Large intestine (tissue), 12 donors: Measurements from ENCODE around the gene KRT74. TPM values are rescaled to one million over a fixed set of nuclear protein-coding genes. Genes with fewer than 3 reads are reported as not detected.

Source experiments
- DNase-seq, 2 donors: peaks; one replicate each; pipeline versions ENCODE4 v3.0.0 to v3.0.0-alpha.2; 2013
- H3K27ac ChIP-seq: one replicate; pipeline ENCODE4 v1.5.1; 2013; ENCODE audit warnings: low read length
- H3K27me3 ChIP-seq: 2 replicates; pipeline ENCODE4 v1.6.1; 2013; ENCODE audit warnings: low read length; ENCODE audit not compliant: control insufficient read depth, insufficient read depth
- H3K36me3 ChIP-seq: 2 replicates; pipeline ENCODE4 v1.6.1; 2013; ENCODE audit warnings: low read length; ENCODE audit not compliant: control insufficient read depth, insufficient read depth
- H3K4me1 ChIP-seq: one replicate; pipeline ENCODE4 v1.6.1; 2013; ENCODE audit warnings: low read length; ENCODE audit not compliant: control insufficient read depth, insufficient read depth
- H3K4me3 ChIP-seq: one replicate; pipeline ENCODE4 v1.5.1; 2013; ENCODE audit warnings: low read length
- H3K9me3 ChIP-seq: one replicate; pipeline ENCODE4 v1.6.1; 2013; ENCODE audit warnings: mild to moderate bottlenecking, low read depth, low read length, moderate library complexity; ENCODE audit not compliant: control insufficient read depth
- WGBS: methylation state at CpG from one replicate; pipeline ENCODE4 v1.1.5; 2013; ENCODE audit warnings: low lambda C conversion rate; ENCODE audit not compliant: insufficient coverage; 5-methylcytosine and 5-hydroxymethylcytosine counted together
- long read RNA-seq, 11 donors: transcript quantifications; one replicate each; lab custom pipeline, GENCODE V29; 2026
- polyA plus RNA-seq: library from polyadenylated mRNA; unstranded; fragments of 120-200 nt; gene quantifications from one replicate; pipeline ENCODE4 v1.2.1, GENCODE V29; 2013

The KRT74 gene
- not detected for polyA plus RNA-seq
- long read RNA-seq, donor 1 = 0 reads
- long read RNA-seq, donor 2 = 0 reads
- long read RNA-seq, donor 3 = 0 reads
- long read RNA-seq, donor 4 = 0 reads
- long read RNA-seq, donor 5 = 0 reads
- long read RNA-seq, donor 6 = 0 reads
- long read RNA-seq, donor 7 = 0 reads
- long read RNA-seq, donor 8 = 0 reads
- long read RNA-seq, donor 9 = 0 reads
- long read RNA-seq, donor 10 = 0 reads
- long read RNA-seq, donor 11 = 0 reads

DNA sequence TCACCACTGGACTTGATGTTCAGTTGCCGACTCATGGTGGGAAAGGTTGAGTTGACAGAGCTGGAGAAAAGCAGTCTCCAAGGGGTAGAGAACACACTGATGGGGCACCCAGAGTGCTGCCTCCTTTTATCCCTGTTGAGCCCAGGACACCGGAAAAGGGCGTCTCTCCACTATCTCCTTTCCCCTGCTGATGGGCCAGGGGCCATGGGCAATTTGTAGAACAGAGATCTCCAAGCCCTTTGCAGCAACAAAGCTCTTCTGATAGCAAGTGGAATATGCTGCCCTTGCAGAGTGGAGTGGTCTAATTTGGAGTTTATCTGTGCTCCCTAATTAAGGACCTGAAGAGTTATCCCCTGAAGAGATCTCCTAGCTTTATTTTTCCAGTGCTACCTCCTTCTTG is at the start of gene KRT74:
Gene KRT74 (minus strand): TSS at position 101 of the 400 bp plus-strand sequence. CDS start 66 bp downstream, at position 35.
- no peak for DNase-seq
- no CpG with 5 or more reads among the region's 3 CpGs for WGBS
- no peak within 1 kb of the TSS for H3K4me3 ChIP-seq
- H3K9me3 ChIP-seq = no peaks in the 10 kb centered on the region
- peaks cover 13% of the 10 kb centered on the region for H3K27me3 ChIP-seq
- no peak within 1 kb of the TSS for H3K27ac ChIP-seq
- H3K36me3 ChIP-seq = no peaks in the 10 kb centered on the region
- no peaks in the 10 kb centered on the region for H3K4me1 ChIP-seq

- Histone ChIP-seq H3K27me3 (peaks cover 4% of the 10 kb centered on the region), H3K36me3 (no peaks in the 10 kb centered on the region), H3K9me3 (no peaks in the 10 kb centered on the region), H3K27ac (no peak overlapping the region), H3K4me3 (no peak overlapping the region), H3K4me1 (no peaks in the 10 kb centered on the region)
- no peak for DNase-seq
- WGBS = no CpG with 5 or more reads among the region's 5 CpGs
Measured at GRCh38 chr12:52622349-52622748, 48.7 kb upstream of the KRT74 start.

DNA sequence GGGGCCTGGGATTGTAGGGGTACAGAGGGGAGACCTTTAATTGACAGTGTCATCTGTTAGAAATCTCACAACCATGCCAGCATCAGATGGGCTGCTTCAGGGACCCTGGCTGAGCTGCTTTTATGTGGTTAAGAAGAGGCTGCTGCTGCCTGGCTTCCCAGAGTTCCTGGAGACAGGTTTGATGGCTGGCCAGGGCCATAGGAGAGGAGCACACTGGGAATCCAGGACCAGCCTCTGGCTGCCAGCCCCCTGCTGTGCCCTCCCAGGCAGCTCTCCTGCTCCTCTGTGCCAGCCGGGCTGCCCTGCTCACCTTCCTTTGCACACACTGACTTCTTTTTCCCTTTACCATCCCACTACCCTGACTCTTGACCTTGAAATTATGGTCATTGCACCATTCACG is 45.2 kb upstream of the KRT74 start:
- WGBS = no CpG with 5 or more reads among the region's 2 CpGs
- Histone ChIP-seq H3K4me3 (no peak overlapping the region), H3K4me1 (no peaks in the 10 kb centered on the region), H3K9me3 (no peaks in the 10 kb centered on the region), H3K36me3 (no peaks in the 10 kb centered on the region), H3K27ac (no peak overlapping the region), H3K27me3 (peaks cover 13% of the 10 kb centered on the region)
- DNase-seq = no peak

- H3K4me3 ChIP-seq = no peak within 1 kb of the TSS
- H3K27ac ChIP-seq = no peak within 1 kb of the TSS
- peaks cover 13% of the 10 kb centered on the region for H3K27me3 ChIP-seq
- H3K4me1 ChIP-seq = no peaks in the 10 kb centered on the region
- H3K9me3 ChIP-seq = no peaks in the 10 kb centered on the region
- WGBS = no CpG with 5 or more reads among the region's 14 CpGs
- no peak for DNase-seq
- H3K36me3 ChIP-seq = no peaks in the 10 kb centered on the region
Measured at GRCh38 chr12:52618216-52618615, 44.6 kb upstream of the KRT74 start, which contains the start of gene KRT73. Gene KRT73 (minus strand): TSS chr12:52618559. CDS start chr12:52618524, 35 bp downstream.

- no peaks in the 10 kb centered on the region for H3K4me1 ChIP-seq
- no CpG with 5 or more reads among the region's 7 CpGs for WGBS
- H3K27me3 ChIP-seq = peaks cover 13% of the 10 kb centered on the region
- H3K4me3 ChIP-seq = no peak overlapping the region
- DNase-seq = no peak
- no peak overlapping the region for H3K27ac ChIP-seq
- no peaks in the 10 kb centered on the region for H3K9me3 ChIP-seq
- no peaks in the 10 kb centered on the region for H3K36me3 ChIP-seq
Measured at GRCh38 chr12:52617403-52617785, 43.8 kb upstream of the KRT74 start.

DNA sequence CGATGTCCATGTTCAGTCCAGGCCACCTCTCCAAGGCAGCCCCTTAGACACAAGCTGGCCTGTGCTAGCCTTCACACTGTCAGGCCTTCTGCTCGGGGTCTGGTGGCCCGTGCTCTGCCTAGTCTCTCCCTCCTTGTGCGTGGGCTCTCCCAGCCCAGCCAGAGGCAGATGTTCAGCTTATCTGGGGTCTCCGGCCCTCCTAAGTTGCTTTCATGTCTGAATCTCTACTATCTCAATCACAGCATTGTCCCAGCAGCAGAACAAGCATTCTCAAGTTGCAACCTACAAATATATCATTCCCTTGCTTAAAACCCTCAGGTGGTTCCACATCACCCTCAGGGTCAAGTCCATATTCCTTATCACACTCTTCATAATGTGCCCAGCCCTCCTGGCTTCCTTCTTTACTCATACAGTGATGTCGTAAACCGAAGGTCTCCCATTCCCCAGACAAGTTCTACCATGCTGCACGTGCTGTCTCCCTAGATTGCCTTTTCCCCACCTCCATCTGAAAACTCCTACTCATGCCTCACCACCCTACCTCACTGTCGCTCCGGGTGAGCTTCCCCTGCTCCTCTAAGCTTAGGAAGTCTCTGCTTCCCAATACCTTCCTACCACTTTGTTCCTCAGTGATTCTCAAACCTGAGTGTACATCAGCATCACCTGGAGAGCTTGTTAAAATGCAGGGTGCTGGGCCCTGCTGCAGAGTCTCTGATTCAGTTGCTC is 43.2 kb upstream of the KRT74 start:
- peaks cover 13% of the 10 kb centered on the region for H3K27me3 ChIP-seq
- no peaks in the 10 kb centered on the region for H3K4me1 ChIP-seq
- no peak overlapping the region for H3K4me3 ChIP-seq
- 27% methylated on average over 2 of the region's 10 CpGs for WGBS
- H3K27ac ChIP-seq = no peak overlapping the region
- no peaks in the 10 kb centered on the region for H3K9me3 ChIP-seq
- H3K36me3 ChIP-seq = no peaks in the 10 kb centered on the region
- DNase-seq = peak; percentile 22 to 66

DNA sequence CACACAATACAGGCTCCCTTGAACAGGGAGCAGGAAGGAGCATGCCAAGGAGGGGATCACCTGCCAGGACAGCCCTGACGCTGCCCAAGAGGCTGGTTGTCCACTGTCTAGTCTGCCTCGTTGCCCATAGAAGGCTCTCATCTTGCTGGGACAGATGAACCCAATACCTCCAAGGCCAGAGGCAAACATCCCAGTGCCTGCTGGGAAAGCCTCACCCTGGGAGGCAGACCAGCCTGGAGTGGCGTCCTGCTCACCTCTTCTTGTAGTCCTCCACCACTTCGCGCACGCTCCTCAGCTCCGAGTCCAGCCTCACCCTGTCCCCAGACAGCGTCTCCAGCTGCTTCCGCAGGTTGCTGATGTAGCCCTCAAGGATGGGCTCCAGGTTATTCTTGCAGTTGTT is 42.3 kb upstream of the KRT74 start:
- no peak overlapping the region for H3K27ac ChIP-seq
- no peak overlapping the region for H3K4me3 ChIP-seq
- peaks cover 16% of the 10 kb centered on the region for H3K27me3 ChIP-seq
- no peak for DNase-seq
- H3K36me3 ChIP-seq = no peaks in the 10 kb centered on the region
- H3K4me1 ChIP-seq = no peaks in the 10 kb centered on the region
- WGBS = 60% methylated on average over 1 of the region's 9 CpGs
- H3K9me3 ChIP-seq = no peaks in the 10 kb centered on the region

DNA sequence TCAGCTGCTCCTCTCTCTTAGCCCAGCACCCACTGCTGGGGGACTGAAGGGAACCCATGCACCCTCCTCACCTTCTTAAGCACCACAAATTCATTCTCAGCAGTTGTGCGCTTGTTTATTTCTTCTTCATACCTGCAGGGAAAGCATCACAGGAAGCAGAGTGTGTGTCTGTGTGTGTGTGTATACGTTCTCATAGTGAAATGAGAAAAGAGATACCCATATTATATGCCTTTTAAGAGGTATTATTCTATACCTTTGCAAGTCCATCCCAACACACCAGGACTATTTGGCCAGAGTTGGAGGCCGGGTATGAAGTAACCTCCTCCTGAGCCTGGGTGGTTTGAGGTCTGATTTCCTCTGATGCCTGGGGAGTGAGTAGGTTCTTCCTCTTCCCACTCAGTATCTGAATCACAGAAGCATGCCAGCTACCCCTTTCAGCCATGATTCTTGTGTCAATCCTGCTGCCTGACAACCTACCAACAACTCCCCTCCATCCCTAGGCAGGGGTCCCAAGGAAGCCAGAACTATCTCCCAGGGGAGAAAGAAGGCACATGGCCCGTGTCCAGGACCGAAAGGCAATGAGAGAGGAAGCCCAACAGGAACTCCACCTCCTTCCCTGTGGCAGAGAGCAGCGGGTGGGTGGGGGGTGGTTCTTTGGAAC is 41.7 kb upstream of the KRT74 start:
- Histone ChIP-seq H3K36me3 (no peaks in the 10 kb centered on the region), H3K4me3 (no peak overlapping the region), H3K27ac (no peak overlapping the region), H3K4me1 (no peaks in the 10 kb centered on the region), H3K27me3 (peaks cover 21% of the 10 kb centered on the region), H3K9me3 (no peaks in the 10 kb centered on the region)
- DNase-seq = no peak
- WGBS = 80% methylated on average over 1 of the region's 6 CpGs

DNA sequence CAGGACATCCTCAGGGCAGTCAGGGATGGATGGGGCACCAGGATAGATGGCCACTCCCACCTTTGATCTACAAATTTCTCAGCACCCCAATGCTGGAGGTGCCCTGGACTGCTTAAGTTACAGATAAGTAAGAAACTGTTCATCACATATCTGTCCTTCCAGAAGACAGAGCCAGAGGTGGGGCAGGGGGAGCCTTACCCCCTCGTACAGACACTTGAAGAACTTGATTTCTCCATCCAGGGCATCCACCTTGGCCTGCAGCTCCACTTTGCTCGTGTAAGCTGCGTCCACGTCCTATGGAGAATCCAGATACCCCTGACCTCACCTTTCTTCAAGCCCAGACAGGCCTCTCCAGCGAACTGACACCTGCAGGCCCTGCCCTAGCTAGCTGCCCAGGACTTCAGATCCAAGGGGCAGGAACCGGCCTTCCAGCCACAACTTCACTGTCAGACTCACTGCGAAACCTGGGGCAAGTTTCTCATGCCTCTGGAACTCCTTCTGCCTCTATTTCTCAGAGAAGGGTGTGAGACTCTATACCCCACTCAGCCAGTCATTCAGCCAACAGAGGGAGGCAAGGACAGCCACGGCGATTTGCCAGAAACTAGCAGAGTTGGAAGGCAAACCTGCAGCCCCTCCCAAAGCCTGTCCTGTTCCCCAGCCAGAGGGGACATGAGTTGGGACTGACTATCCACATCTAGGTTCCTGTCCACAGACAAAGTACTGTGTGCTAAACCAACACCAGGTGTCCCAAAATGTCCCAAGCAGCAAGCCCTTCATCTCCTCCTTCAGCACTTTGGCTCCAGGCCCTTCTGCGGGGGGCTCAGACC is 41.0 kb upstream of the KRT74 start:
- no peak overlapping the region for H3K27ac ChIP-seq
- no CpG with 5 or more reads among the region's 10 CpGs for WGBS
- H3K9me3 ChIP-seq = no peaks in the 10 kb centered on the region
- H3K4me3 ChIP-seq = no peak overlapping the region
- no peaks in the 10 kb centered on the region for H3K4me1 ChIP-seq
- DNase-seq = no peak
- peaks cover 21% of the 10 kb centered on the region for H3K27me3 ChIP-seq
- H3K36me3 ChIP-seq = no peaks in the 10 kb centered on the region

- no peaks in the 10 kb centered on the region for H3K9me3 ChIP-seq
- WGBS = no CpG with 5 or more reads among the region's 9 CpGs
- no peaks in the 10 kb centered on the region for H3K4me1 ChIP-seq
- H3K27ac ChIP-seq = no peak overlapping the region
- no peak overlapping the region for H3K4me3 ChIP-seq
- H3K36me3 ChIP-seq = no peaks in the 10 kb centered on the region
- no peak for DNase-seq
- peaks cover 29% of the 10 kb centered on the region for H3K27me3 ChIP-seq
Measured at GRCh38 chr12:52613384-52614030, 39.9 kb upstream of the KRT74 start.
